GM21825 (cell line): Measurements from ENCODE around the gene CARHSP1.
"Not testable (repeated sequence)": the region's sequence is repeated elsewhere in the genome, so short reads cannot be mapped to it uniquely, and the experiment has no call there.

Experiments used
- ATAC-seq: cut with Tn5 transposase; IDR thresholded peaks from one replicate; pipeline ENCODE4 v1.9.1; 2021; ENCODE audit warnings: mild to moderate bottlenecking, moderate library complexity; ENCODE audit not compliant: unreplicated experiment

CARHSP1 gene

DNA sequence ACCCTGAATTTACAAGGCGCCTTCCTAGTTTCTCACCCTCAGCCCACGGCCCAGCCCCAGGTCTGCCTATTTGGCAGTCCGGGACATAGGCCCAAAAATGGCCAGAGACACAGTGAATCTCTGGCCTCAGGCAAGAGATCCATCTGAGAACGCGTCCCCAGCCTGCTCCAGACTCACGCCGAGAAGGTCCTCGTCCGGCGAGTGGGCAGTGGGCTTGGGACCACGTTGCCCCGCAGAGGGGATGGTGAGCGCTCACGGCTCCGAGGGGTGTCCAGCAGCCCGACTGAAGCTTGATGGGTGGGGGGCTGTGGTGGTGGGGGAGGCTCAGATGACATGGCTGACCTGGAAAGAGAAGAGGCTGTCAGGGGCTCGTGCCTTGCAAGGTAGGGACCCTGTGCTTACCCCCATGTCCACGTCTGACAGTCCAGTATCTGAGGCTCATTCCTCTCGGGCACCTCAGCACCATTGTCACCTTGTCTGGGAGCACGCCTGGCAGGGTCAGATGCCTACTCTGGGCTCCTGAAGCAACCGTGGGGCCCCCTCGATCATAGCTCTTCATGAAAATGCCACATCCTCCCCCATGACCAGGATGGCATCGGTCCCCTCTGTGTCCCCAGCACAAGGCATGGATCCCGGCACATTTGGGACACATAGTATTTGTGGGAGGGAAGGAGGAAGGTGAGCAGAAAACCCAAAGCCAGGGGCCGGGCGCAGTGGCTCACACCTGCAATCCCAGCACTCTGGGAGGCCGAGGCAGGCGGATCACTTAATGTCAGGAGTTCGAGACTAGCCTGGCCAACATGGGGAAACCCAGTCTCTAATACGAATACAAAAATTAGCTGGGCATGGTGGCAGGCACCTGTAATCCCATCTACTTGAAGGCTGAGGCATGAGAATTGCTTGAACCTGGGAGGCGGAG, 9.6 kb downstream of the CARHSP1 start:
- ATAC-seq, result no peak

DNA sequence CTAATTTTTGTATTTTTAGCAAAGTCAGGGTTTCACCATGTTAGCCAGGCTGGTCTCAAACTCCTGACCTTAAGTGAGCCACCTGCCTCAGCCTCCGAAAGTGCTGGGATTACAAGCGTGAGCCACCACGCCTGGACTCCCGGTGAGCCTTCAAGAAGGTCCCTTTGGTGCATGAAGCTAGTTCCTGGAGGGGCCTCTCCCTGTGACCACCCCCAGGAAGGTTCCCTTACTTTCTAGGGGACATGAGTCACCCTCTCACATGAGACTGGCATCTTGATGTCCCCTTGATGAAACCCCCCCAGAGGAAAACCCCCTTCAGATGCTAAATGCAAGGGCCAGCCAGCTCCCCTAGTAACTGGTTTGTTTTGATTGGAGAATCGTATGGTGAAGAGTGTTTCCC, 12.8 kb downstream of the CARHSP1 start:
- ATAC-seq, result no peak

DNA sequence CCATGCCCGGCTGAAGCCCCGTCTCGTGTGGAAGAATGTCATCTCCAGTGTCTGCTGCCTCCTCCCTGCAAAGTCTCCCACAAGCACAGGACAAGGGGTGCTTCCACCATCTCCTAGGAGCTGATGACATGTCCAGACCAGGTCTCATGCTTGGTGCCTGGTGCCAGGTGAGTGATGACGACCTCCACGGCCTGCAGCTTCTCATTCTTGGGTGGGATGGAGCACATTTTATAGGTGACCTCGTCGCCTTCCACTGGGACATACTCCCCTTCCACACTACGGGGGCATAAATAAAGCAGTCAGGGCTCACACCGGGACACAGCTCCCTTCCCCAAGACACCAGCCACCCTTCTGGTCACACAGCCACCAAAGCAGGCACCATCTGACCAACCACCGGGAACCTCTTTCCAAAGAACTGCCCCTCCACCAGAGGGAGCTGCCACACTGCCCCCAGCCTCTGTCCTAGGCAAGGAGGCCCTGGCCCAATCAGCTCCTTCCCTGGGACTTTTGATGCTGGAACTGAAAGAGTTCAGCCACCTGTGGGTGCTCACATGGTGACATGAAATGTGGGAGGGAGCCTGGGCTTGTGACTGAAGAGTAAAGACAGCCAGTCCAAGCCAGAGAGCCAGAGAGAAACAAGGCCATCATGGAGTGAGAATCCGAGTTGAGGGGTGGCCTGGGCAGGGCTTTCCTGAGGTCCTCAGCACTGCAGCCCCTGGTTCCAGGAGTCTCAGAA, 13.6 kb downstream of the CARHSP1 start:
- ATAC-seq, result no peak

DNA sequence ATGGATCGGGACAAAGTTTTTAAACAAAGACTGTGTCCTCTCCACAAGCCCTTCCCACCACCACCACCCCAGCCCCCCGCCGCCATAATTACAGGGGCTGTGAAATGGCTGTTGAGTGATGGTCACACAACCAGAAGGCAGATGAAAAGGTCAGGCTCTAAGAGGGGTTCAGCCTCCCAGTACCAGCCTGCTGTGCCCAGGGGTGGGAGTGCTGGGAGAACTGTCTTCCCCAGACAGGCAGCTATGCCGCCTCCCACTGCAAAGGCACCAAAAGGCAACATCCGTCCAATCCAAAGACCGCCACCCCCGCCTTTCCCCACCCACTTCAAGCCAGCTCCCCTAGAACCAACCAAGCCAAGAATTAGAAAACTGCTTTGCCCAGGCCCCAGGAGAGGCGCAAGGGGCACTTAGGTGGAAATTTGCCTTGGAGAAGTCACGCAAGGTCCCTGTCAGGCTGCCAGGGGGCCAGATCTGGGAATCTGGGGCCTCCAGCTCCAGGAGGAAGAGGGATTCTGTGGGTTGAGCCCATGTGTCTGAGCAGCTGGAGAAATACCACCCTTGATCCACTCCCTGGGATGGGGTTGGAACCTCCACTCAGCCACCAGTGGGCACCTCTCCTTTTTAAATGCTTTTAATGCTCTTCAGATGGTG, 14.4 kb downstream of the CARHSP1 start:
- ATAC-seq, result no peak

DNA sequence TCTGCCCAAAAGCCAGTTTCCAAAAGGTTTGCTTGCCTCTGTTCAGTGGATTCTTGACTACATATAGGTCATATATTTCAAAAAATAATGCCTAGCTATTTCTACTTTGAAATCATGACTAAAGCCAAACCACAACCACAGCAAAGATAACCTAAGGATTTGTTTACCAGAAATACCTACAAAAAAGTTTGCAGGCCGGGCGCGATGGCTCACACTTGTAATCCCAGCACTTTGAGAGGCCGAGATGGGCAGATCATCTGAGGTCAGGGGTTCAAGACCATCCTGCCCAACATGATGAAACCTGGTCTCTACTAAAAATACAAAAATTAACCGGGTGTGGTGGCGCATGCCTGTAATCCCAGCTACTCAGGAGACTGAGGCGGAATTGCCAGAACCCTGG, 15.2 kb downstream of the CARHSP1 start:
- no peak for ATAC-seq

DNA sequence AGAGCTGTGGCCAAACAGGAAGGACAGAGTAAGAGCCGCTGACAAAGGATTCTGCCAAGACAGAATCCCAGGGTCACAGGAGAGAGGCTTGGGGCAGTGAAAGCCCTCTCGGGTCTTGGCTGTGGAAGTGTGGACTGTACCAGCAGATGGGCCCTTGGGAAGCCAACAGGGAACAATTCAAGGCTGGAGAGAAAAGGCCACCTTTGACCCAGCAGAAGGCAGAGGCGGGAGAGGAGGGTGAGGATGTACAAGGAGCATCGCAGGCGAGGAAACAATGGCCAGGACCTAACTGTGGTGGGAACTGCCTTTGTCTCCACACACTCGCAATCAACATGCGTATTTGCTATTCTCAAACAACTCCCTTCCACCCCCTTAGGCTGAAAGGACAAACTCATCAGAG, 15.7 kb downstream of the CARHSP1 start:
- ATAC-seq, result no peak

DNA sequence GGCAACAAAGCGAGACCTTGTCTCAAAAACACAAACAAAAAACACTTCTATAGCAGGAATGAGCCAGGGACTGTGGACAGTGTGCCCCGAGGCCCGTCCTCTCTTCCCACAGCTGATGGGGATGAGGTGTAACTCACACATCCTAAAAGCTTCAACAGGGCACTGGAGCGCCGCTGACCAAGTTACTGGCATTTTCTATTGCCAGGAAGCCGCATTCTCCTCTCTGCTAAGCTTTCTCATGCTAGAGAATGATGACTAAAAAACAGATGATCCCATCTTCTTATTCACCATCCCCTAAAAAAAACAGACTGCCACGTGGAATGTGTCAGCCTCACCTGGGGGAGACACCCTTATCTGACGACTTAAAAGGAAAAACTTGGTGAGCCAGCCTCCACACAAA, 16.3 kb downstream of the CARHSP1 start:
- ATAC-seq, result no peak

DNA sequence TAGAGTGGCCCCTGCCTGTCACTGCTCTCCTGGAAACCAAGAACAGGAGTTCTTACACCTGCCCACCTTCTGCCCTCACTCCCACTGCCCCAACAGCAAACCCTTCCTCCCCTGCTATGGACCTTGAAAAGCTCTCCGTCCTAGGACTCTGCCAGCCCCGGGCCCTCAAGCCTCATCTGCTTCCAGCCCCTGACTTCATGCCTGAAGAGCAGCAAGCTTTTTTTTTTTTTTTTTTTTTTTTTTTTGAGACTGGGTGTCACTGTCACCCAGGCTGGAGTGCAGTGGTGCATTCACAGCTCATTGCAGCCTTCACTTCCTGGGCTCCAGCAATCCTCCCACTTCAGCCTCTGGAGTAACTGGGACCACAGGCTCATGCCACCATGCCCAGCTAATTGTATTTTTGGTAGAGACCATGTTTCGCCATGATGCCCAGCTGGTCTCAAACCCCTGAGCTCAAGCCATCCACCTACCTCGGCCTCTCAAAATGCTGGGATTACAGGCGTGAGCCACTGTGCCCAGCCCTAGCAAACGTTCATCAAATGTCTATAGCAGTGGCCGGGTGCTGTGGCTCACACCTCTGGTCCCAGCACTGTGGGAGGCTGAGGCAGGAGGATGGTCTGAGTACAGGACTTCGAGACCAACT, 16.9 kb downstream of the CARHSP1 start:
- ATAC-seq, result no peak

DNA sequence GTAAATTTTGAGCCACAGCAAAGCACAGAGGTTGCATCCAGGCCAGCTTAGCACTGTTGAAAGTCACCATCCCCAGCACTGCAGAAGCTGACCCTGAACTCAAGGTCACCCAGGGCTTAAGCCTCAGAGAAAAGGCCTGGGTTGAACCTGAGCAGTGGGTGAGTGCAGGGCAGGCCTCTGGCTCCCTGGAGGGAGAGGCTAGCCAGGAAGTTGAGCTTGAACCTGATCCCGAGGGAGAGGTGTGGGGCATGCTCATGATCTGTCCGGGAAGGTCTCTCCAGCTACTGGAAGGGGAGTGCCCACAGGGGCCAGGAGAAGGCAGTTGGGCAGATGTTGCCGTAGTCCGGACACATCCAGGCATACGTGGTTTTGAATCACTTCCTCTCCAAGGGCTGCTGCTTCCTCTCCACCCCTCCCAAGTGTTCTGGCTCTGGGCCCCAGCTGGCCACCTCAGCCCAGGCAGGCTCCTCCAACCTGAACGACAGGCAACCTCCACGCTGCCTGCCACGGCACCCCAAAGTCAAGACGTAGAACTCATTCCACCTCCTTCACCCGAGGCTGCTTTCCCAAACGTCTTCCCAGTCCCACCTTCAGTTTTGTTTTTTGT, 18.4 kb downstream of the CARHSP1 start:
- ATAC-seq, result no peak

DNA sequence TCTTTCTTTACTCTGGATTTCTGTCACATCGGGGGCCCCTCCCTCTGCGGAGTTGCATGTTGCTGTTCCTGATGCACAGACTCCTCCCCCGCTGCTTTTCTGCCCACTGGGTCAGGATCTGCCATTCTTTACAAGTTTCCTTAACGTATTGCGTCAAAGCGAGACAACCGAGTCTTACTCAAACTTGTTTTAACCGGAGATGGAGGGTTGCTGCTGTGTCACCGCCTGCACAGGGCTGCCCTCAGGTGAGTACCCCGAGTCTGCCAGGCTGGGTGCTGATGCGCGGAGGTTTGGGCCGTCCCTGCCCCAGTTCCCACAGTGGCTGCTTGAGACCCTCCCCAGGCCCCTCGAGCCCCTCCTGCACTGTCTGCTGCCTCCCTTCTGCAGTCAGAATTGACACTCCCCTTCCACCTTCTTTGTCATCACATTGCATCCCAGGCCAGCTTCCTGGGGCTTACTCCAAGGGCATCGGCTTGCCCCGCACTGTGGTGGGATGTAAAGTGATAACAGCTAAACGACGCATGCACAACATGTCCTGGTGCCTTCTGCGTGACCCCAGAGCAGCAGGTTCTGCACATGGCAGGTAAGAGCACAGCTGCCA, 19.3 kb downstream of the CARHSP1 start:
- ATAC-seq, result no peak

DNA sequence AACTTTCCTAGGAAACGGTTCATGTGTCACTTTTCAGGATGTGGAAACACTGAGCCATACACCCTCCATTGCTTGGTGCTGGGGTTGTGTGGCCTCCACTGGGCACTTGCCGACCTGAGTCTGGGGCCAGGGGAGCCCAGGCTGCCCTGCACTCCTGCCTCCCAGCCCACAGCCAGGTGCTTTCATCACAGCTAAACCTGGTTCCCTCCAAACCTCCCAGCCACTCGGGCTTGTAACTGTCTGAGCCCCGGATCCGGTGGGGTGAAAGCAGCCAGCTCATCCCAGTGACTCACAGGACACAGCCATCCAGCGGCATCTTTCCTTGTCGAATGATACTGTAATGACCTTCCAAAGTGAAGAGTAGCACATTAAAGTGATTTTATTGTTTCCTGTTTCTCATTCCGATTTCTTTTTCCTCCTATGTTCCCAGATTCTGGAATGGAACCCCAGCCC, 19.8 kb downstream of the CARHSP1 start:
- ATAC-seq, result no peak

DNA sequence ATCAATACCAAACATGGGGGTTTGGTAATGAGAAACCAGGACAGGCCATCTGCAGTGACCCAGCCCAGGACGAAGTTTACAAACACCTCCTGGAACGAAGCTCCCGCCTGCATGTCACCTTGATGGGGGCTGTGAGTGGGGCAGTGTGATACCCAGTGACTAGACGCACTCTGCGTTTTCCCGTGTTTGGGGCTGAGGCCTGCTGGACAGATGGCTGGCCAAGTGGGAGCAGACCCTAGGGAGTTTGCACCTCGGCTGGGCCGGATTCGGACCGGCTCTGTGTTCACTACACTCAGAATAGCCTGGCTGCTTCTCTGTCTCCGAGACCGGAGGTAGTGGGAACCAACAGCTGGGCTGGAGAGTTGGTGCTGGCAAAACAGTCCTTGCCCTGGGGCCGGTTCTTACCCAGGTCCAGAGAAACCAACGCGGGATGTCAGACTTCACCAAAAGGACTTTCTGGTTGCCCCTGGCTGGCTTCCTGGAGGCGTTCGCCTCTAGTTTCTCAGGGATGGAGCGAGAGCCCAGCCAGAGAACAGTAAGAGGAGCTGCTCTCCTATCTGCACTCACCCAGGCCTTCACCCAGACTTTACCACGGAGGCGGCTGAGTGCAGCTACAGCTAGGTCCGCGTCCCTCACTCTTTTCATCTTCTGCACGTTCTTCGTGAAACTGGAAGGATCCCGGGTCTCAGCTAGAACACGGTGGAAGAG, 20.4 kb downstream of the CARHSP1 start:
- no peak for ATAC-seq

DNA sequence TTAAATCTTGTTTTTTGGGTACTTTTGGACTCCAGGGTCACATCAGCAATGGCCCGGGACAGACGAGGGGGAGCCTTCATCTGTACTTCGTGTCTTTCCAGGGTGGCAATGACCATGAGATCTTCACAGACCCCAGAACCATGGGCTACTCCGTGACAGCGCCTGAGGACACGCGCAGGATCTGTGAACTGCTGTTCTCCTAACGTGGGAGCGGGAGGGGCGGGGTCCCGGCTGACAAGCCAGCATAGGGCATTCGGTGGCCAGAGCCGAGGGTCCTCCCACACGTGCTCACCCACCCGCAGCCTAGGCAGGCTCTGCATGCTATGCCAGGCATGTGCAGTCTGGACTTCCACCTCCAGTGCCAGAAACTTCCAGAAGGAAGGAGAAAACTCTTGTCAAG, 21.2 kb downstream of the CARHSP1 start:
- no peak for ATAC-seq

DNA sequence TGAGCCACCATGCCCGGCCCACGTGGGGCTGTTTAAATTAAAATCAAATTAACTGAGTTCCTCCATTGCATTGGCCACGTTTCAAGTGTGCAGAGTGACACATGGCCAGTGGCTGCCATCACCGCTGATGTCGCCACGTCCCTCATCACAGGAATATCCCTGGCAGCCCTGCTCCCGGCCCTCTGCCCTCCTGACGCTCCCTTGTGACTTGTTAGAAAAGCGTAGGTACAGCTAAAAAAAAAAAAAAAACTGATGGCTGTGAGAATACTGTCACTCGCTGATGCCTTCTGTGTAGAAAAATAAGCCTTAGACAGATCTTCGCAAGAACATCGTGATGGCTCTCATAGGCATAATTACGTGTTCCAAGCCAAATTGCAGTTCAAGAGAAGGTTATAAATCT, 21.7 kb downstream of the CARHSP1 start:
- no peak for ATAC-seq

DNA sequence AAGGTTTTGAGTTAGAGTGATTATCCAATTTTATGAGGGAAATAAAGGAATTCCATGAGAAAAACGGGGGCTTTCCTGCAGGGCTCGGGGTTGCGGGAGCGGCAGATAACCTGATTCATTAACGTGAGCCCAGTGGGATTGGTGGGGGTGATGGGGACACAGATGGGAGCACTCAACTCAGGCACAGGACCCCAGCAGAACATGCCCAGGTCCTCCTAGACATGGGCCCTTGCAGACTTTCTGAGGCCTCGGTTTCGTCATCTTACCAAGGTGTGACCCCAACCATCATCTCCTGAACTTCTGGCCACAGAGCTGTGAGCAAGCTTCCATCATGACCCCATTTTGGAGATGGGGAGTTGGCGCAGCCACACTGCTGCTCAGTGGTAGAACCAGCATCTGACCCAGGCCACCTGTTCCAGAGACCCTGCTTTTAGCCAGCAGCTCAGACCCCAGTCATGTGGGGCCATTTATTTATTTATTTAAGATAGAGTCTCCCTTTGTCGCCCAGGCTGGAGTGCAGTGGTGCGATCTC, 22.3 kb downstream of the CARHSP1 start:
- ATAC-seq, result no peak

DNA sequence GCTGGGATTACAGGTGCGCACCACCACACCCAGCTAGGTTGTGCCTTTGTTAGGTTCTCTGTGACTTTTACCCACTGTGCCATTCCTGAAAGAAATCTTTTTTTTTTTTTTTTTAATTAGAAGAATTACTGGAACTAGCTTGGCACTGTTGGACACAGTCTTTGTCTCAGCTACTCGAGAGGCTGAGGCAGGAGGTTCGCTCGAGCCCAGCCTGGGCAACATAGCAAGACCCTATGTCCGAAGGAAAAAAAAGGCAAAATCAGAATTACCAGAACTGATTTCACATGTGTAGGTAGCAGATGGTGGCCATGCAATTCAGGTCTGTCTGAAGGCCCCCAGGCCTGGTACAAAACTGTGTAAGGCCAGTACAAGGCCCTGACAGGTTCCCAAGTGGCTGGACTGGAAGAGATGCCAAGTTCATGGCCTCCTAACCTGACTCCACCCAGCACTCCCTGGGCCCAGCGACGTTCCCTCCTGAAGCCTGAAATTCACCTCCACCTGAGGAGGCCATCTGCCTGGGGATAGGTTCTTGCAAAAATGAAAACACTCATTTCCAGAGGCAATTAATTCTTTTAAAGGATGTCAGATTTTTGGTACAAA, 23.0 kb downstream of the CARHSP1 start:
- no peak for ATAC-seq

DNA sequence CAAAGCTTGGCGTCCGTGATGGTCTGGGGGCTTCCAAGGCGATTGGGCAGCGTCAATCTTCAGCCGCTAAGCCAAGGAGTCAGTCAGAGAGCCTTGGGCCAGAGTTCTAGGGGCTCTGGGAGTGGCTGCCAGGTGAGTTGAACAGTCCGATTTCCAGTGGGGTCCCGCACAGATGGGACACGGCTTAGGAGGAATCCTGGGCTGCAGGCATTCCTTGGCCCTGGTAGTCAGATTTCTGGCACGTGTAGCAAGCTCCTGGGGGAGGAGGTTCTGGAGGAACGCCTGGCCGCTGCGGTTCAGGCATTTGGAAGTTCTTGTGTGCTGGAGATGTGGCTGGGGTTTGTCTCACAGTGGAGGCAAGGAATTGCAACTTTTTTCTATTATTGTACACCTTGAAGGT, 25.5 kb downstream of the CARHSP1 start:
- not testable (repeated sequence) for ATAC-seq

DNA sequence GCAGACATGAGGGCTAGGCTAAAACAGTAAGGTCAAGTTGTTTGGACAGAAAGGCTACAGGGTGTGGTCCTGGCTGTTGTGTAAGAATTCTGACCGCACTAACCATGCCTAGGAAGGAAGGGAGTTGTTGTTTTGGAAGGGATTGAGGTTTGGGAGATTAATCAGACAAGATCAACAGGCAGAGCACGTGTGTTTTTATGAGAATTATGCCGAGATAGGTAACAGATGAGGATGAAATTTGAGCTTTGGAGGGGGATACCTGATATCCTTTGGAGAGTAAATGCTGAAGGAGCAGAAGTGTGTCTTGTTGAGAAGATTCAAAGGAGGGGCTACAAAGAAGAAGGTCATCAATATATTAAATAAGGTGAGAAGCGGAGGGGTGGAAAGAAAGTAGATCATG, 26.8 kb downstream of the CARHSP1 start:
- not testable (repeated sequence) for ATAC-seq

DNA sequence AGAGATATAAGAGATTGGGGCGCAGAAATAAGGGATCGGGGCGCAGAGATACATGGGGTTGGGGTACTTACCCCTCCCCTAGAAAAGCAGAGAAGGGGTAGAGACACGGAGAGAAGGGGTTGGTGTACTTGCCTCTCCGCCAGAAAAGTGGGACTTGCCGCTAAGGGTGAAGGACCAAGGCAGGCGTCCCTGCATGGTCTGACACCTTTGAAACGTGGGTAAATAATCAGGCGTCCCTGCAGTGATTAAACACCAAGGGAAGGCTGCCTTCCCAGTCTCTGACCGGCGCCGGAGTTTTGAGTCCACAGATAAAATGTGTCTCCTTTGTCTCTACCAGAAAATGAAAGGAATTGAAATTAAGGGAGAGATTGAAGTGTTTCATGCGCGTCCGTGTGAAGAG, 31.2 kb downstream of the CARHSP1 start:
- ATAC-seq, result not testable (repeated sequence)
